ENCODE results near the gene PIGQ.

GRCh38 chr16:630249-630814, 60.6 kb downstream of the PIGQ start:
- TF ChIP-seq CTCF (conservative IDR thresholded peaks at IDR 0.05 in 1 of 2, IDR thresholded peaks at IDR 0.05 in 1 of 2; ENCODE audit: extremely low read depth in 1 of 2, insufficient read depth in 1 of 2, low read depth in 1 of 2, low read length in 2 of 2) (no peak), EZH2 (IDR thresholded peaks at IDR 0.05; ENCODE audit: borderline replicate concordance, low read length) (no peak)

All from mammary epithelial cell (primary cell).